ENCODE measurements around the gene SMR3B. TPM values are rescaled to one million over a fixed set of nuclear protein-coding genes. Genes with fewer than 3 reads are reported as not detected.

SMR3B gene
- total RNA-seq, 1 donor from 2014 or later = not detected

DNA sequence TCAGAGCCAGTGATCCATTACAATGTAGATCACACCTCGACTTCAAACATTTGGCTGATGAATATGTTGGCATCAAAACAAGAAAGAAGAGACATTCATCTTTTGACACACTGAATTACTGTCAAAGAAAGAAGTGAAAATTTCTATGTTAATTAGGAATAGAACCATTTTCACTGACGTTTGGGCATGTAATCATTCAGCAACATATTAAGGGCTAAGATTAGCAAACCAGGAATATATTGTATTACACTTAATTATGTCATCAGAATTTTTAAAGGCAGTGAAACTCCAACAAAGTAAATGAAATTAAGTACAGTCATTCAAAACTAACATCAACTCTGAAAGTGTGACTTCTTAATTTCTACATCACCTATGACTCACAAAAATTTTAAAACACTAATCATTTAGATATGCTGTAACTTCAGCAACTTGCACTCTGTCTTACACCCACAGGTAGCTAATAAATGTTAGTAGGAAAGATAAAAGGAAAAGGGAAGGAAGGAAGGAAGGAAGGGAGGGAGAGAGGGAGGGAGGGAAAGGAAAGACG, 23.7 kb upstream of the SMR3B start:
- Histone ChIP-seq H3K36me3 (no peaks in the 10 kb centered on the region), H3K27me3 (ENCODE audit: low read depth) (no peaks in the 10 kb centered on the region), H3K9me3 (replicated peaks) (peaks cover 3% of the 10 kb centered on the region), H3K4me1 (no peaks in the 10 kb centered on the region), H3K4me3 (no peak overlapping the region), H3K27ac (replicated peaks) (no peak overlapping the region)
- TF ChIP-seq, protein P1, sequence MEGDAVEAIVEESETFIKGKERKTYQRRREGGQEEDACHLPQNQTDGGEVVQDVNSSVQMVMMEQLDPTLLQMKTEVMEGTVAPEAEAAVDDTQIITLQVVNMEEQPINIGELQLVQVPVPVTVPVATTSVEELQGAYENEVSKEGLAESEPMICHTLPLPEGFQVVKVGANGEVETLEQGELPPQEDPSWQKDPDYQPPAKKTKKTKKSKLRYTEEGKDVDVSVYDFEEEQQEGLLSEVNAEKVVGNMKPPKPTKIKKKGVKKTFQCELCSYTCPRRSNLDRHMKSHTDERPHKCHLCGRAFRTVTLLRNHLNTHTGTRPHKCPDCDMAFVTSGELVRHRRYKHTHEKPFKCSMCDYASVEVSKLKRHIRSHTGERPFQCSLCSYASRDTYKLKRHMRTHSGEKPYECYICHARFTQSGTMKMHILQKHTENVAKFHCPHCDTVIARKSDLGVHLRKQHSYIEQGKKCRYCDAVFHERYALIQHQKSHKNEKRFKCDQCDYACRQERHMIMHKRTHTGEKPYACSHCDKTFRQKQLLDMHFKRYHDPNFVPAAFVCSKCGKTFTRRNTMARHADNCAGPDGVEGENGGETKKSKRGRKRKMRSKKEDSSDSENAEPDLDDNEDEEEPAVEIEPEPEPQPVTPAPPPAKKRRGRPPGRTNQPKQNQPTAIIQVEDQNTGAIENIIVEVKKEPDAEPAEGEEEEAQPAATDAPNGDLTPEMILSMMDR (IDR thresholded peaks at IDR 0.05; ENCODE audit: borderline replicate concordance) = no peak
- intact Hi-C loops (cut with micrococcal nuclease) = no loop called here
- DNase-seq = no peak

DNA sequence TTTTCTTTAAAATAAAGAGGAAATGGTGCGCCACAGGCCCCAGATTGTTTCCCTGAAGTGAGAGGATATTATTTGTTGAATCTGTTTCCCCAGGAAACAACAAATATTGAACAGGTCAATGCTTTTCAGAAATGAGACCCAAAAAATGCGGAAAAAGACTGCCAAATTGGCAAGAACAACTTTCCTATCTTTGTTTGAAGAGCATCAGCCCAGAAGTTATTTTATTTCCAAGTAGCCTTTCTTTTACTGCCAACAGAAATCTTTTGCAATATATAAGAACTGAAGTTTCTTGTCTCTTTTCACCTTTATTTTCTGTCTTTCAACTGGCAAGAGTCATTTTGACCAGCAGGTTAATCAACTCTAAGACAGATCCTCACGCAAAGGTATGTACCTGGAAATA, 22.5 kb upstream of the SMR3B start, which contains the start of gene SMR3A:
Gene SMR3A, plus strand, starts transcription at position 301 of the 400 bp plus-strand sequence. CDS start 1,356 bp downstream, outside the sequence.
- no peak for DNase-seq
- H3K4me1 ChIP-seq = no peaks in the 10 kb centered on the region
- H3K27me3 ChIP-seq (ENCODE audit: low read depth) = no peaks in the 10 kb centered on the region
- TF ChIP-seq, protein P1 (IDR thresholded peaks at IDR 0.05; ENCODE audit: borderline replicate concordance) = no peak
- intact Hi-C loops (cut with micrococcal nuclease) = no loop called here
- no peak within 1 kb of the TSS for H3K27ac ChIP-seq (replicated peaks)
- no peaks in the 10 kb centered on the region for H3K36me3 ChIP-seq
- H3K9me3 ChIP-seq (replicated peaks) = peaks cover under 1% of the 10 kb centered on the region
- no peak within 1 kb of the TSS for H3K4me3 ChIP-seq

DNA sequence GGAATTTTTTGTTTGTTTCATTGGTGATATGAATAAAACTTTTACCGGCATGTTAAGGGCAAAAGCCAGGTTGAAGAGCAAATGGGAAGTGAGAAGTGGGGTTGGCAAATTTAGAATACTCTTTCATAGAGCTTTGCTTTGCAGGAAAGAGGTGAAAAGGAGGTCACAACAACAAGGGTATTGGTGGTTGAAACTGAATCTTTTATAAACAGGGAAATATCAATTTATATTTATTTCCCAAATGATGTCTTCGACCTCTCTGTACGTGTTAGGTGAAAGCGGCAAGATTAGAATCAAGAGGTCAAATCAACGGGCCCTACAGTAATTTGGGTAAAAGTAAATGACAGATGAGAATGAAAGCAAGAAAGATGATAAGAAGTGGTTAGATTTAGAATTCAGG, 18.9 kb upstream of the SMR3B start:
- H3K27ac ChIP-seq (replicated peaks) = no peak overlapping the region
- TF ChIP-seq, protein P1 (IDR thresholded peaks at IDR 0.05; ENCODE audit: borderline replicate concordance) = no peak
- no peak for DNase-seq
- intact Hi-C loops (cut with micrococcal nuclease) = no loop called here
- H3K36me3 ChIP-seq = no peaks in the 10 kb centered on the region
- H3K9me3 ChIP-seq (replicated peaks) = no peaks in the 10 kb centered on the region
- no peaks in the 10 kb centered on the region for H3K27me3 ChIP-seq (ENCODE audit: low read depth)
- no peaks in the 10 kb centered on the region for H3K4me1 ChIP-seq
- no peak overlapping the region for H3K4me3 ChIP-seq

DNA sequence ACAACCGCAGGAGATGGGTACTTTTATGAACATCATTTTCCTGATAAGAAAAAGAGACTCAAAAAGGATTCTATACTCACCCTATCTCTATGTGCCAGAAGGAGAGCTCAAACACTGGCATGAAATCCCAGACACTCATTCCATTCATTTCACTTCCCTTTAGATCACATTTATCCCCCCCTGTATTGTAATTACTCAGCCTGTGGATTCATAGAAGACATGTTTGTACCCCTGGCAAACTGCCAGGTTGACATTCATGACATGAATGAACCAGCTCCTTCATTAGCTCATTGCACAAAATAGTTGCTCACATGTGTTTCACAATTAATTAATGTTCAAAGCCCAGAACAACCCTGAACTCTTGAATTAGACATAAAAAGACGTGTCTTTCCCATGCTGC, 17.5 kb upstream of the SMR3B start:
- no peaks in the 10 kb centered on the region for H3K9me3 ChIP-seq (replicated peaks)
- no peaks in the 10 kb centered on the region for H3K4me1 ChIP-seq
- no peak overlapping the region for H3K27ac ChIP-seq (replicated peaks)
- intact Hi-C loops (cut with micrococcal nuclease) = no loop called here
- TF ChIP-seq, protein P1 (IDR thresholded peaks at IDR 0.05; ENCODE audit: borderline replicate concordance) = no peak
- H3K4me3 ChIP-seq = no peak overlapping the region
- H3K27me3 ChIP-seq (ENCODE audit: low read depth) = no peaks in the 10 kb centered on the region
- H3K36me3 ChIP-seq = no peaks in the 10 kb centered on the region
- DNase-seq = no peak

DNA sequence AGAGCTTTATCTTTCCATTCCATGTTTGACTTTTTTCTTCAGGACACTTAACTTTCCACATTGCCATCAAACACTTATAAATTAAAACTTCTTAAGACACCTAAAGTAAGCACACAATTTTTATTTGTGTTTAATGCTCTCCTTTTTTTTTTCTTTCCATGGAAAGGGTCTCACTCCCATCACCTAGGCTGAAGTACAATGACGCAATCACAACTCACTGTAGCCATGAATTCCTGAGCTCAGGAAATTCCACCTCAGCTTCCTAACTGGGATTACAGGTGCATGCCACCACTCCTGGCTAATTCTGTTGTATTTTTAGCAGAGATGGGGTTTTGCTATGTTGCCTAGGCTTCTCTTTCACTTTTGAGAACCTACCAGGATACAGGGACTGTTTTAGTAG, 15.1 kb upstream of the SMR3B start:
- Histone ChIP-seq H3K36me3 (no peaks in the 10 kb centered on the region), H3K4me3 (no peak overlapping the region), H3K27me3 (ENCODE audit: low read depth) (no peaks in the 10 kb centered on the region), H3K27ac (replicated peaks) (no peak overlapping the region), H3K4me1 (no peaks in the 10 kb centered on the region), H3K9me3 (replicated peaks) (no peaks in the 10 kb centered on the region)
- intact Hi-C loops (cut with micrococcal nuclease) = no loop called here
- TF ChIP-seq, protein P1 (IDR thresholded peaks at IDR 0.05; ENCODE audit: borderline replicate concordance) = no peak
- no peak for DNase-seq
